NT2/D1 (cell line): Measurements from ENCODE around the gene NSUN6.

Experiments used
- DNase-seq: peaks from one replicate; pipeline ENCODE4 v3.0.0-alpha.2; 2011; ENCODE audit warnings: low read depth, low spot score
- H3K27me3 ChIP-seq: 2 replicates; pipeline ENCODE4 v1.6.0; 2011; ENCODE audit warnings: mild to moderate bottlenecking; ENCODE audit not compliant: insufficient read length, insufficient read depth
- H3K36me3 ChIP-seq: 2 replicates; pipeline ENCODE4 v1.6.1; 2011; ENCODE audit warnings: mild to moderate bottlenecking, low read length, mixed read lengths; ENCODE audit not compliant: insufficient read depth, insufficient read length
- H3K4me1 ChIP-seq: 2 replicates; pipeline ENCODE4 v1.5.1; 2011; ENCODE audit not compliant: insufficient read depth, insufficient read length
- H3K4me3 ChIP-seq: 2 replicates; pipeline ENCODE4 v1.5.1; 2011; ENCODE audit warnings: low read depth; ENCODE audit not compliant: insufficient read length
- H3K9ac ChIP-seq: 2 replicates; pipeline ENCODE4 v1.6.0; 2011; ENCODE audit warnings: low read depth; ENCODE audit not compliant: insufficient read length
- H3K9me3 ChIP-seq: 2 replicates; pipeline ENCODE4 v1.5.1; 2011; ENCODE audit warnings: mild to moderate bottlenecking, low read length; ENCODE audit not compliant: insufficient read depth
- SUZ12 ChIP-seq: IDR thresholded peaks from 2 replicates; pipeline ENCODE4 v1.6.1; 2011; ENCODE audit not compliant: insufficient read length, insufficient read depth; ENCODE audit errors: extremely low read depth
- YY1 ChIP-seq: IDR thresholded peaks from 2 replicates; pipeline ENCODE4 v1.6.1; 2011; ENCODE audit not compliant: insufficient read length, insufficient read depth
- ZNF274 ChIP-seq: IDR thresholded peaks from 2 replicates; pipeline ENCODE4 v1.6.1; 2011; ENCODE audit warnings: mild to moderate bottlenecking, low read depth, low read length

NSUN6 gene

GRCh38 chr10:18501629-18502028, 149.8 kb downstream of the NSUN6 start:
- Histone ChIP-seq H3K36me3 (no peaks in the 10 kb centered on the region), H3K9ac (no peak overlapping the region), H3K9me3 (no peaks in the 10 kb centered on the region), H3K4me3 (no peak overlapping the region), H3K27me3 (no peaks in the 10 kb centered on the region), H3K4me1 (no peaks in the 10 kb centered on the region)
- DNase-seq, result no peak
- TF ChIP-seq YY1 (no peak), ZNF274 (no peak), SUZ12 (no peak)

DNA sequence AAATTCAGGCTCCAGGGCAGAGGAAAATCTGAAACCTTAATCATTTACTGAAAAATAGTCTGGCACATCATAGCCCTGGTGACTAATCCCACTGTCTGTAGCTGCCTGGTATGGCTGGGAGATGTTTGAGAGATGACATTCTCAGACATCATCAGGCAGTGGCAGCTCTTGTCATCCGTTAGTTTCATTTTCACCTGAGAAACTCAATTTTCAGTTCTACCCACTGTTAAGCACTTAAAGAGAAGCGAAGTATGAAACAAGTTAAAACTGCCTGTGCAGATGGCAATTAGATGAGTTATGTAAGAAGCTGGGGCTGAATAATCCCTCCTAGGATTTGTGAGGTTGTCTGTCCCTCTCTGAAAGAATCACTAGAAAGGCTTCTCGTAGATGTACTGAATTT, 150.2 kb downstream of the NSUN6 start:
- Histone ChIP-seq H3K27me3 (no peaks in the 10 kb centered on the region), H3K9me3 (no peaks in the 10 kb centered on the region), H3K4me3 (no peak overlapping the region), H3K4me1 (no peaks in the 10 kb centered on the region), H3K9ac (no peak overlapping the region), H3K36me3 (no peaks in the 10 kb centered on the region)
- no peak for DNase-seq
- TF ChIP-seq SUZ12 (no peak), ZNF274 (no peak), YY1 (no peak)

DNA sequence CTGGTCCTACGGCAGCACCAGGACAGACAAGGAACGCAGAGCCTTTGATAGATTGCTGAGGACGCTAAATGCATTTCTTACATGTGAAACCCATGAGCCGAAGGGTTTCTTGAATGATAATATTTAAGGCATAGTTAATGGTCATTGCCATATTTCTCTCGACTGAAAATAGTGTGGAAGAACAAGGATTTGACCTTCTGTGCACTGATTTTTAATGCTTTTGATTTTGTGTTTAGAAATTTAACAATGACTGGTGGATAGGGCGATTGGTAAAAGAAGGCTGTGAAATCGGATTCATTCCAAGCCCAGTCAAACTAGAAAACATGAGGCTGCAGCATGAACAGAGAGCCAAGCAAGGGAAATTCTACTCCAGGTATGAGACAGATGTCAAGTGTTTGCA, 150.8 kb downstream of the NSUN6 start:
- Histone ChIP-seq H3K4me1 (no peaks in the 10 kb centered on the region), H3K36me3 (no peaks in the 10 kb centered on the region), H3K9me3 (no peaks in the 10 kb centered on the region), H3K4me3 (no peak overlapping the region), H3K9ac (no peak overlapping the region), H3K27me3 (no peaks in the 10 kb centered on the region)
- DNase-seq, result no peak
- TF ChIP-seq SUZ12, result no peak
- TF ChIP-seq YY1, result no peak
- no peak for TF ChIP-seq ZNF274

DNA sequence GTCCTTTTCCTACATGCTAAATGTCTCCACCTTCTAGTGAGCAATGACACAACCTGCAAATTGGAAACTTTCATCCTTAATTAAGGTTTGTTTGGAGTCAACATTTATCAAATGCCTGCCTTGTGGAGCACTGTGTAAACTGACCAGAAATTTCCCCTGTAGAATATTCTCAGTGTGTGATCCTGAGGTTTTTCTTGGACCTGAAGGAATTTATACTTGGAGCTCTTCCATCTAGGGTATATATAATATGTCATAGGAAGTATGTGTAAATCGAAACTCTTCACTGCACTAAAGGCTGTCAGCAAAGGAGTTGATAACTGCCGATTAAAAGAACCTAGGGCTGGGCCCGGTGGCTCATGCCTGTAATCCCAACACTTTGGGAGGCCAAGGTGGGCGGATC, 152.4 kb downstream of the NSUN6 start:
- Histone ChIP-seq H3K9me3 (no peaks in the 10 kb centered on the region), H3K4me3 (no peak overlapping the region), H3K36me3 (no peaks in the 10 kb centered on the region), H3K9ac (no peak overlapping the region), H3K4me1 (no peaks in the 10 kb centered on the region), H3K27me3 (no peaks in the 10 kb centered on the region)
- no peak for DNase-seq
- TF ChIP-seq SUZ12 (no peak), YY1 (no peak), ZNF274 (no peak)

DNA sequence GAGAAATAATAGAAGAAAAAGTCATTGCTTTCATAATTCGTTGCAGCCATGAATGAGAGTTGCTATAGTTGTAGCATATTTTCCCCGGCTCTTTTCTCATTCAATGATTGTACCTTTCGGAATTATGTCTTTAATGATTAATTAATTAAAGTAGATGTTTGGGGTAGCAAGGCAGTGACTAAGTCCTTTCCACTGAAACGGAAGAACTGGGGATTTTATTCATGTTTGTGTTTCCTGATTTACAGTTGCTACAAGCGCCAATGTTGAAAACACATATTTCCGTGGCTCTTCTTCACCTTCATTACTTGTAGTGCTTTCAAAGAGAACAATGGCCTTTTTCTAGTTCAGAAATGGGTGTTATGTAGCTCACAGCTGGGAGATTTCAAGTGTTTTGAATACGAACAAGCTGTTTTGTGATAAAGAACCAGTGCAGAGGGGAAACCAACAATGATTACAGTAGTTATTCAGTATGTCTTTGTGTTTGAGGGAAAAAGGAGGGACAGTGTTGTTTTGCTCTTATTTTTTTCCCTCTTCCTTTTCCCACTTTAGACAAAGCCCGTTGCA, 153.5 kb downstream of the NSUN6 start:
- Histone ChIP-seq H3K36me3 (no peaks in the 10 kb centered on the region), H3K4me1 (no peaks in the 10 kb centered on the region), H3K4me3 (no peak overlapping the region), H3K9me3 (no peaks in the 10 kb centered on the region), H3K27me3 (no peaks in the 10 kb centered on the region), H3K9ac (no peak overlapping the region)
- DNase-seq, result no peak
- no peak for TF ChIP-seq ZNF274
- no peak for TF ChIP-seq SUZ12
- no peak for TF ChIP-seq YY1
